ENCODE results near the gene SLC38A11. TPM values are rescaled to one million over a fixed set of nuclear protein-coding genes. Genes with fewer than 3 reads are reported as not detected.

SLC38A11 gene
- total RNA-seq, 1 experiment from 2014 or later: not detected

DNA sequence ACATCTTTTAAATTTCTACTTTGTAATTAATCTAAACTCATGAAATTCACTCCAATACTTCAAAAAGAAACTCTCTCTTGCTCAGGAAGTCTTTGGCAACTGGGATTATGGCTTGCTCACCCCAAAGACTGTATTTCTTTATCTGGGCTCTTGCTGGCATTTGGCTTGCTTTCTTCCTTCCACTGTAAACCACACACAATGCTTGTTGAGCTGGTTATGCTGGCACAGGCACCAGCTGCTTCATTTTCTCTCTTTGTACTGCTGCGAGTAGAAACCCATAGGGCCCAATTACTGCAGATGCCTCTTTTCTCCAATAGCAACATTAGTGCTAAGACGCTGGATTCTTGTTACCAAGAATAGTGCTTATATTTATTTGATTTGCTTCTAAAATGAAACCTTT lies 51.4 kb downstream of the SLC38A11 start:
- Histone ChIP-seq H3K36me3 (no peaks in the 10 kb centered on the region), H3K4me3 (no peak overlapping the region), H3K9me3 (peaks cover 3% of the 10 kb centered on the region; the same call in 1 of the 2 replicates), H3K27me3 (no peaks in the 10 kb centered on the region)
- DNase-seq: peak; percentile 86

DNA sequence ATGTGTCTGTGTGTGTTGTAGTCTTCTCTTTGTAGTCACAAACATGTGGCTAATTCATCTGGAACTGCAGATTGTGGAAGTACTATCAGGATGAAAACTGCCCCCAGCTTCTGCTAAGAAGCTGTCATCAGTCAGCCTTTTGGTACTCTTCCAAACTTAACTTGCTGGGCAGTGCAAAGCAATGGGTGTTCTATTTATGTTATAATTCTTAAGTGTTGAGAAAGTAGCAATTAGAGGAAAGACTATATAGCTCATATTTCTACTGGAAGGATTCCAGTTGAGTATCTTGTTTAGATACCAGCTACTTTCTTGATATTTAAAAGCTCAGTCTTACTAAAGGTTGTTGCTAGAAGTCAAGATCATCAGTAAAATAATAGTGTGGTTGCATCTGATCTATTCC lies 52.1 kb downstream of the SLC38A11 start:
- H3K27me3 ChIP-seq: no peaks in the 10 kb centered on the region
- no peak overlapping the region for H3K4me3 ChIP-seq
- H3K9me3 ChIP-seq: peaks cover 3% of the 10 kb centered on the region; the same call in 1 of the 2 replicates
- no peaks in the 10 kb centered on the region for H3K36me3 ChIP-seq
- peak; percentile 61 for DNase-seq

GRCh38 chr2:164899121-164899520 lies 56.2 kb downstream of the SLC38A11 start:
- Histone ChIP-seq H3K36me3 (no peaks in the 10 kb centered on the region), H3K27me3 (no peaks in the 10 kb centered on the region), H3K4me3 (no peak overlapping the region), H3K9me3 (peaks cover 3% of the 10 kb centered on the region; the same call in 1 of the 2 replicates)
- no peak for DNase-seq

DNA sequence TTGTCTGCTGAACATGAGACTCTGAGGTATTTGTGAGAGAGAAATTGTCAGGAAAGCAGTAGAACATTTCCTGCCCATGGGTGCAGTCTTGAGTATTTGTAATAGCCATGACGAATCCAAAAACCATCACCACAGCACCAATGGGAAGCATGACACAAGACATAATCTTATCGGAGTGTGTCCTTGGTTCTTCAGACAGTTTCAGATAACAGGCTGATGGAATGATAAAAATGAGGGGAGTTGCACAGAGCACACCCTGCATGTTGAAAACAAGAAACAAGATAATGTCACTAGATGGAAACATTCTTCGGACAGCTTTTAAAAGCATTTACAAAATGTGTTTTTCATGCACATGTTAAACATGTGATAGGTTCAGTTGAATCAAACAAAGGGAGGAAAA lies 56.9 kb downstream of the SLC38A11 start:
- Histone ChIP-seq H3K9me3 (peaks cover 3% of the 10 kb centered on the region; the same call in 1 of the 2 replicates), H3K36me3 (no peaks in the 10 kb centered on the region), H3K4me3 (no peak overlapping the region), H3K27me3 (no peaks in the 10 kb centered on the region)
- DNase-seq: no peak

DNA sequence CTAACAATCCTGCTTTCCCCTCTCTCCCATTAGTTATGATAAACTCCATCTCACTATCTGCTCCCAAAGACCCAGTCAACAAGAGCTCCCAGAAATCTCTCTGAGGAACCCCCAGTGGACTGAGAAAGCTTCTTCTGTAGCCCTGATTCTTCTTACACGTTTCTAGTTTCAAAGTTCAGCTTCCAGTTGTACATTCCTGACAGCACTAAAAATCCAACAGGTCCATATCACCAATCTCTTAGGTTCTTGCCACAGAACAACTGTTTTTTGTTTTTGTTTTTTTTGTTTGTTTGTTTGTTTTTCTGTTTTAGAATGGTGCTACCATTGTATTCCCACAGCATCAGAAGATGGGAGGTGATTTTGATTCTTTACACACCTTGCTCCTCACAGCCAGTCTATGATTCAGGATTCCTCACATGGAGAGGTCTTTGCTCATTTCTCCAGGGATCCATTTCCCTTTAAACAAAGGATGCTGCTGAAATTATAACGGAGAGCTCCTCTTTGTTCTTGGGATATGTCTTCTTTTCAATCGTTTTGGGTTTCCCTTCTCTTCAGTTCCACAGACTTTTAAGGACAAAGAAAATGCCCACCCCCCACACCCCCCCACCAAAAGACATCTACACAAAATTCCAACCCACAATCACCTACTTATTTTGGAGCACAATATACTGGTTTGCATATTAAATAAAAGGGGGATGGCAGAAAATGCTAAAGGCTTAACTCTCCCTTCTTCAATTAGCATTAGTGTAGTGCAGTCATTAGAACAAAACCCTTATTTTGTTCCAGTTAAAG lies 57.7 kb downstream of the SLC38A11 start:
- no peak for DNase-seq
- H3K27me3 ChIP-seq: no peaks in the 10 kb centered on the region
- H3K4me3 ChIP-seq: no peak overlapping the region
- H3K36me3 ChIP-seq: no peaks in the 10 kb centered on the region
- peaks cover 3% of the 10 kb centered on the region; the same call in 1 of the 2 replicates for H3K9me3 ChIP-seq

- H3K36me3 ChIP-seq: no peaks in the 10 kb centered on the region
- no peaks in the 10 kb centered on the region for H3K27me3 ChIP-seq
- H3K4me3 ChIP-seq: no peak overlapping the region
- H3K9me3 ChIP-seq: peaks cover 3% of the 10 kb centered on the region; the same call in 1 of the 2 replicates
- DNase-seq: peak; percentile 16
Measured at GRCh38 chr2:164896634-164897355, 58.5 kb downstream of the SLC38A11 start.

DNA sequence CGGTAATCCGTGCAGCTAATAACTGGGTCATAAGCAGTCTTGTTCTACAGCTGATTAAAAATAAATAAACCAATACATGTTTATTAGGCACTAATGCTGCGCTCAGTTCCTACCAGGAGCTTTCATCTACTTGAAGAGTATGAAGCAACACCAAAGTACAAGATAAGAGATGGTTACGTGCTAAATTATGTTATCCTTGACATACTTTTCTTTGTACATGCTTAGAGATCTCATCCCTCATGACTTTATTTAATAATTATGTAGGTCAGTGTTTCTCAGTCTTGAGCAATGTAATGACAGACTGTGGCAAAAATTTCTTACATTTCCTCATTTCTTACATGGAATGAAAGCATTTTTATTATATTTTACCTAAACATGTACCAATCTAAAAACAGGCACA lies 59.1 kb downstream of the SLC38A11 start:
- H3K27me3 ChIP-seq: no peaks in the 10 kb centered on the region
- no peak for DNase-seq
- no peaks in the 10 kb centered on the region for H3K36me3 ChIP-seq
- H3K4me3 ChIP-seq: no peak overlapping the region
- peaks cover 3% of the 10 kb centered on the region; the same call in 1 of the 2 replicates for H3K9me3 ChIP-seq

DNA sequence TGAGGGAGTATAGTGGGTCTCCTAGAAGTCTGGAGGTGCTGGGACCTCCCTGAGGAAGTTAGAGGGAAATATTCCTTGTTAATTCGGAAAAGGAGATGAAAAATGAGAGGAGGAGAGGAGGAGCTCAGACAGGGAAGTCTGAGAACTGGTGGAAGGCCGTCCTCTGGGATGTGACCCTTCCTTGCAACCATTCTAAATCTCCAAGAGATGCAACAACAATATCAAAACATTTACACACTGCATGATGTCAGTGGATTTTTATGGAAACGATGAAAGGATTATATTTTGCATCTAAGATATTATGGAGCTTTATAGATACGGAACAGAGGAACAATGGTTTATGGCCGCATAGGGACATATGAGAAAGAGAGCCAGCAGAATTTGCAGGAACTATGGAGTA lies 63.9 kb downstream of the SLC38A11 start:
- DNase-seq: no peak
- Histone ChIP-seq H3K27me3 (no peaks in the 10 kb centered on the region), H3K4me3 (no peak overlapping the region), H3K36me3 (no peaks in the 10 kb centered on the region), H3K9me3 (no peaks in the 10 kb centered on the region)

DNA sequence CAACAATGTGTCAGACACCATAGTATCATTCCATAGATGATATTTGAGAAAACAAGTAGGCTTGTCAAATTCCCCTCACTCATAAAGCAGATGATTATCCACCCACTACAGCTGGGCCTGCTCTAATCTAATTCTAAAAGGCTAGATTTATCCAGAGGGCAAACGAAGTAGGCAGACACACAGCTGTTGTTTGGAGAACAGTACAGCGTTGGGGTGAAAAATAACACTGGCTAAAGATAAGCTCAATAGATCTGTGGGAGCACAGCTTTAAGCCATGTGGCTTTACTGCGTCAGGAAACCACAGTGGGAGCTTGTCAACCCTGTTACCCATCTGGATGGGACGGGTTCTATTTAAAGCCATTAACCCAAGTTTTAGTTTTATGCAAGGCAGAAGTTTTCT lies 64.8 kb downstream of the SLC38A11 start:
- no peak for DNase-seq
- Histone ChIP-seq H3K4me3 (no peak overlapping the region), H3K9me3 (no peaks in the 10 kb centered on the region), H3K36me3 (no peaks in the 10 kb centered on the region), H3K27me3 (no peaks in the 10 kb centered on the region)

DNA sequence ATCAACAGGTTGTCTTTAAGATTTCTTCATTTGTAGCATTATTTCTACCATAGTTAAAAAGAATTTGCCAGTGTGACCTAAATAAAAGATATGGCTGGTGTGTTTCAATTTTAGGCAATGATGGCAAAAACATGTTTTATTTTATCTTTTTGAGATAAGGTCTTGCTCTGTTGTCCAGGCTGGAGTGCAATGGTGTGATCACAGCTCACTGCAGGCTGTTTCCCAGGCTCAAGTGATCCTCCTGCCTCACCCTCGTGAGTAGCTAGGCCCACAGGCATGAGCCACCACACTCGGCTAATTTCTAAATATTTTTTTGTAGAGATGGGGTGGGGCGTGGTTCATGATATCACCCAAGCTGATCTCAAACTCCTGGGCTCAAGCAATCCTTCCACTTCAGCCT lies 66.7 kb downstream of the SLC38A11 start:
- Histone ChIP-seq H3K4me3 (no peak overlapping the region), H3K36me3 (no peaks in the 10 kb centered on the region), H3K9me3 (no peaks in the 10 kb centered on the region), H3K27me3 (no peaks in the 10 kb centered on the region)
- DNase-seq: no peak

DNA sequence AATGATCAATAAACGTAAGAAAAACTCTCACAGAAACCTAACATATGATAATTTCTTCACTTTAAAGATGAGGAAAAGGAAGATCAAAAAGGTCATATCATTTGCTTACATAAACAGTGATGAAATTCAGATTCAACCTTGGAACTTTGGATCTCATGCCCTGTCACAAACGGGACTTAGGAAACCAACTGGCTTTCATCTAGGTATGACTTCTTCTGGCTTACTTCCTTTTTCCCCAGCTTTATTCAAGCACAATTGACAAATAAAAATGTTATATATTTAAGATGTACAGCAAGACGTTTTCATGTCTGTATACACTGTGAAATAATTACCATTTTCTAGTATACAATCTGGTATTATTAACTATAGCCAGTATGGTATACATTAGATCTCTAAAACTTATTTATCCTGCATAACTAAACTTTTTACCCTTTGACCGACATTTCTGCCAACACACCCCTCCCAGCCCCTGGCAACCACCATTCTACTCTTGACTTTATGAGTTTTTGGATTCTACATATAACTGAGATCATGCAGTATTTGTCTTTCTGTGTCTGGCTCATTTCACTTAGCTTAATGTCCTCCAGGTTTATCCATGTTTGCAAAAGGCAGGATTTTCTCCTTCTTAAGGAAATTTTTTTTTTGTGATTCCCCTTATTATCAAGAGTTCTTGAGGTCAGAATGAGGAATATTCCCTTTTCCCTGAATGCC lies 67.7 kb downstream of the SLC38A11 start:
- H3K9me3 ChIP-seq: no peaks in the 10 kb centered on the region
- no peak for DNase-seq
- H3K4me3 ChIP-seq: no peak overlapping the region
- no peaks in the 10 kb centered on the region for H3K36me3 ChIP-seq
- H3K27me3 ChIP-seq: no peaks in the 10 kb centered on the region

- no peaks in the 10 kb centered on the region for H3K27me3 ChIP-seq
- no peaks in the 10 kb centered on the region for H3K9me3 ChIP-seq
- H3K36me3 ChIP-seq: no peaks in the 10 kb centered on the region
- DNase-seq: peak; percentile 39
- no peak overlapping the region for H3K4me3 ChIP-seq
Measured at GRCh38 chr2:164882276-164882675, 73.0 kb downstream of the SLC38A11 start.

DNA sequence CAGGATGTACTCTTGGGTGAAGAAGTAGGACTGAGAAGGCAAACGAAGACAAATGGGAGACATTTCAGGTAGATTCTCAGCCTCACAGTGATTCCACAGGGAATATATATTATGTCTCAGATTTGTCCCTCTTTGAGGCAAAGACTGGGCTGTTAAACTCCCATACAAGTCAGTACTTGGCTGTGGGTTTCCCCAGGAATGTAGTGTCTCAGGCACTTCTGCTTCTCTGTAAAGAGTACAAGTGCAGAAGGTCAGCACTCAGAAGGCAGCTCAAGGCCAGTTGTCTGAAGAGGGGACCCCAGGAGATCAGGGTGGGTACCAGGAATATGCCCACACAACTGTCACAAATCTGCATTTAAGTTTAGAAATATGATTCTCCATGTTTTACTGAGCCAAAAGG lies 73.8 kb downstream of the SLC38A11 start:
- no peaks in the 10 kb centered on the region for H3K27me3 ChIP-seq
- H3K9me3 ChIP-seq: no peaks in the 10 kb centered on the region
- no peak for DNase-seq
- no peaks in the 10 kb centered on the region for H3K36me3 ChIP-seq
- H3K4me3 ChIP-seq: no peak overlapping the region

DNA sequence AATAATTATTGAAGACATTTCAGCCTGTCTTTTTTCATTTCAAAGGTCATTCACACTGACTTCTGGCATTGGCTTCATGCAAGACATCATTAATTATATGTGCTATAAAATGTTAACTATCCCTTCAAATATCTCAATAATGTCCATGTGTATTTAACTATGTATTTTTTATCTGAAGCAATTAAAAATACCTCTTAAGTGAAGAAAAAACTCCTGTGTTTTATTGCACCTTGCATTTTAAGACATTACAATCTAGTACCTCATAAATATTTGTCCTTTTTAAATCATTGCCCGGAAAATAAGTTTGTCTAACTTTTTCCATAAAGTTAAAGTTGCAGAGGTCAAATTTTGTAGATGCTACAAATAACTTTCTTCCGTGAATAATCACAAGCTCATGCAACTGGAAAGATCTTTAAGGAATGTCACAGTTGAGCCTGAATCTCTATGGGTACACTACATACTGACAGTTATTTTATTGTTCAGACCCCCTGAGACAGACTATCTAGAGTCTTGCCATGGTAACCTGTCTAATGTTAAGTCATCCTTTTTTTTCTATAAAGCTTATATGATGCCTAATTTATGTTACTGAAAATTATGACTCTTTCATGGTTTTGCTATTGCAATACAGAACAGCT lies 75.3 kb downstream of the SLC38A11 start:
- H3K27me3 ChIP-seq: no peaks in the 10 kb centered on the region
- no peak overlapping the region for H3K4me3 ChIP-seq
- no peaks in the 10 kb centered on the region for H3K9me3 ChIP-seq
- no peaks in the 10 kb centered on the region for H3K36me3 ChIP-seq
- no peak for DNase-seq

DNA sequence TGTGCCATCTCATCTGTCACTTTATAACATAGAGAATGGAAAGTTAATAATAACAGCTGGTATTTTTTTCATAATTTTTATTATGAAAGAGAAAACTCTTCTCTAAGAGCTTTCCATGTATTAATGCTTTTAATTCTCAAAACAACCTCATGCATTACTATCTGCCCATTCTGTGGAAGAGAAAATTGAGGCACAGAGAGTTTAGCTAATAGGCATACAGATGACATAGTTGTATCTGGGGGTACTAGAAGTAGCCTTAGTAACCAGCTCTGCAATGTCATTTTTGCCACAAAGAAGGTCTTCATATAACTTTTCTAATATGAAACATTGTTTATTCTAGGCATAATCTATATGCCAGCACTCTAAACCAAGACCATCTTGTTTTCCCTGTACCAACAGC lies 77.4 kb downstream of the SLC38A11 start:
- Histone ChIP-seq H3K27me3 (no peaks in the 10 kb centered on the region), H3K9me3 (no peaks in the 10 kb centered on the region), H3K36me3 (no peaks in the 10 kb centered on the region), H3K4me3 (no peak overlapping the region)
- no peak for DNase-seq

DNA sequence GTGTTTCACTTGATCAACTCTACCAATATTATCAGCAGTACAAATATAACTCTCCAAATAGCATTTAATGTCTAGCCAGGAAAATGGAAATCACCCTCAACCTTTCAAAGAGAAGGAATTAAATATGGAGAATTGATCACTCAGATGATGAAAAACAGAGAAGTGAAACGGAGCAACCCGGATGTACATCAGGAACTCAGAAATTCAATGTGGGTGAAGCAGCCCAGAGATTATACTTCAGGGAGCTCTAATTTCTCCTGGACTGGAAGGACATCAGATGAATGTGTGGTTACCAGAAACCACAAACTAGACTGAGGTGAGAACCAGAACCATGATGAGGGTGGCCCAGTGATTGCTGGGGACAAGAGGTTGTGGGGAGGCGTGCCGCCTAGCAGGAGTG lies 78.2 kb downstream of the SLC38A11 start:
- Histone ChIP-seq H3K4me3 (no peak overlapping the region), H3K9me3 (no peaks in the 10 kb centered on the region), H3K36me3 (no peaks in the 10 kb centered on the region), H3K27me3 (no peaks in the 10 kb centered on the region)
- DNase-seq: no peak
